Skeletal muscle satellite cell (primary cell): ENCODE data around the gene MRGPRF.
A peak's percentile ranks its signal among the peaks of the same experiment; 100 is the strongest.

Experiments
- H3K27me3 ChIP-seq: 2 replicates; pipeline ENCODE4 v1.7.0; 2013; ENCODE audit warnings: low read length; ENCODE audit not compliant: control insufficient read depth, insufficient read depth
- H3K36me3 ChIP-seq: 2 replicates; pipeline ENCODE4 v1.7.0; 2013; ENCODE audit warnings: mild to moderate bottlenecking, control low read depth, low read length; ENCODE audit not compliant: insufficient read depth
- H3K4me1 ChIP-seq: 2 replicates; pipeline ENCODE4 v1.7.0; 2013; ENCODE audit warnings: low read length; ENCODE audit not compliant: control insufficient read depth, insufficient read depth
- H3K4me2 ChIP-seq: 2 replicates; pipeline ENCODE4 v1.7.0; 2013; ENCODE audit warnings: mild to moderate bottlenecking, low read length
- H3K4me3 ChIP-seq: 2 replicates; pipeline ENCODE4 v1.7.0; 2013; ENCODE audit warnings: low read length
- H3K9ac ChIP-seq: 2 replicates; pipeline ENCODE4 v1.7.0; 2013; ENCODE audit warnings: mild to moderate bottlenecking, low read depth, low read length, moderate library complexity
- H3K9me3 ChIP-seq: replicated peaks from 2 replicates; pipeline ENCODE4 v1.7.0; 2013; ENCODE audit warnings: mild to moderate bottlenecking, control low read depth, low read length

Gene MRGPRF

GRCh38 chr11:69012092-69013008 is 696 bp downstream of the MRGPRF start:
- no peaks in the 10 kb centered on the region for H3K36me3 ChIP-seq
- H3K27me3 ChIP-seq: peaks cover 11% of the 10 kb centered on the region
- no peaks in the 10 kb centered on the region for H3K9me3 ChIP-seq
- peak overlapping the region; percentile 80 for H3K4me2 ChIP-seq
- H3K4me1 ChIP-seq: peaks cover 62% of the 10 kb centered on the region
- H3K4me3 ChIP-seq: peak overlapping the region; percentile 70
- H3K9ac ChIP-seq: peak overlapping the region; percentile 72

- peak overlapping the region; percentile 72 for H3K9ac ChIP-seq
These were observed 1.4 kb downstream of the MRGPRF start for GRCh38 chr11:69011624-69012091.

DNA sequence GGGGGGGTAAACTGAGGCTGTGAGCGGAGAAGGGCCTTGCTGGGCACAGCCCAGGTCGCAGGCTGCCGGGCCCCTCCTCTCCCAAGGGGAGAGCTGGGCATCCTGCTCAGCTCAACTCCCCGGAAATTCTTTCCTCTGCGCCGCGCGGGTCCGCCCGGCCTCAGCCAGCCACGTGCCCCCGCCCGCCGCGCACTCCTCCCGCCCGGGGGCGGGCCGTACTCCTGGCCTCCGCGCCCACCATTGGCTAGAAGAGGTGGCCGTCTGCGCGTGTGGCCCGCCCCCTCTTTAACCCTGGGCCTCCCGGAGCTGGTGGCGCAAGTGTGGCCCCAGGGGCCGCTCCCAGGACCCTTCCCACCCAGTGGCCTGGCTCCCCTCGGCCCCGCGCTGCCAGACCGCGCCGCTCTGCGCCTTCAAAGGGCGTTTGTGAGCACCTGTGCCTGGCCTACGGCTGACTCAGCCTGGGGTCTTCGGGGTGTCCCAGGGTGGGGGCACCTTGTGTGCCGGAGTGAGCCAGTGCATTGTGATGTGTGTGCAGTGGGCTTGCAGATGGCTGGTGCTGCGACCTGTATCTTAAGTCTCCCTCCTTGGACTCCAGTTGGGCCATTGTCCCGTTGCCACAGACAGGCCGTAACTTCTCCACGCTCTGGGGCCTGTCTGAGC is 2.0 kb downstream of the MRGPRF start:
- peak overlapping the region; percentile 70 for H3K4me3 ChIP-seq
- no peaks in the 10 kb centered on the region for H3K36me3 ChIP-seq
- peaks cover 4% of the 10 kb centered on the region for H3K27me3 ChIP-seq
- H3K9ac ChIP-seq: peak overlapping the region; percentile 66
- no peaks in the 10 kb centered on the region for H3K9me3 ChIP-seq
- peak overlapping the region; percentile 80 for H3K4me2 ChIP-seq
- H3K4me1 ChIP-seq: peaks cover 62% of the 10 kb centered on the region

More at GRCh38 chr11:69011624-69012091, 1.4 kb downstream of the MRGPRF start:
- H3K27me3 ChIP-seq: peaks cover 4% of the 10 kb centered on the region
- no peaks in the 10 kb centered on the region for H3K36me3 ChIP-seq
- peak overlapping the region; percentile 80 for H3K4me2 ChIP-seq
- H3K4me3 ChIP-seq: peak overlapping the region; percentile 70
- no peaks in the 10 kb centered on the region for H3K9me3 ChIP-seq
- peaks cover 62% of the 10 kb centered on the region for H3K4me1 ChIP-seq

DNA sequence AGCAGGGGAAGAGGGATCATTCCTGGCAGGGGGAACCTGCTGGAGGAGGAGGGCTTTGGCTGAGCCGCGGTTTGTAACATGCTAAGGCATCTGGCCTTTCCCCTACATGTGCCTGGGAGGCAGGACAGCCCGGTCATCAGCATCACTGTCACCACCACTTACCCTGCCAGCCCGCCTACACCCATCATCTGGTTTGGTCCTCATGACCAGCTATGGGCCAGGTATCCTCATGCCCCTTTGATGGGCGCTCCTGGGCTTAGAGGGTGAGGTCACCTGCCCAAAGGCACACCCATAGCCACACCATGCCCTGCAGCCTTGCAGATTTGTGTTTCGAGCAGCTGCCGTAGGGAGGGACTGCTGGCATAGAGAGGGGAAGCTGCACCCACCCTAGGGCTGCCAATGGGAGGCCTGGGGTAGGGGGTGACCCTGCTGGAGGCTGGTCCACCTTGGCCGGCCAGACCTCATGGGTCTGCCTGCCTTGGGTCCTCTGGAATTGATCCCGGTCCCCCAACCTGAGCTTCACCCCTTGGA is 2.6 kb downstream of the MRGPRF start:
- Histone ChIP-seq H3K9ac (peak overlapping the region; percentile 66), H3K4me2 (peak overlapping the region; percentile 80), H3K4me1 (peaks cover 62% of the 10 kb centered on the region), H3K9me3 (no peaks in the 10 kb centered on the region), H3K27me3 (peaks cover 1% of the 10 kb centered on the region), H3K4me3 (peak overlapping the region; percentile 51), H3K36me3 (no peaks in the 10 kb centered on the region)

DNA sequence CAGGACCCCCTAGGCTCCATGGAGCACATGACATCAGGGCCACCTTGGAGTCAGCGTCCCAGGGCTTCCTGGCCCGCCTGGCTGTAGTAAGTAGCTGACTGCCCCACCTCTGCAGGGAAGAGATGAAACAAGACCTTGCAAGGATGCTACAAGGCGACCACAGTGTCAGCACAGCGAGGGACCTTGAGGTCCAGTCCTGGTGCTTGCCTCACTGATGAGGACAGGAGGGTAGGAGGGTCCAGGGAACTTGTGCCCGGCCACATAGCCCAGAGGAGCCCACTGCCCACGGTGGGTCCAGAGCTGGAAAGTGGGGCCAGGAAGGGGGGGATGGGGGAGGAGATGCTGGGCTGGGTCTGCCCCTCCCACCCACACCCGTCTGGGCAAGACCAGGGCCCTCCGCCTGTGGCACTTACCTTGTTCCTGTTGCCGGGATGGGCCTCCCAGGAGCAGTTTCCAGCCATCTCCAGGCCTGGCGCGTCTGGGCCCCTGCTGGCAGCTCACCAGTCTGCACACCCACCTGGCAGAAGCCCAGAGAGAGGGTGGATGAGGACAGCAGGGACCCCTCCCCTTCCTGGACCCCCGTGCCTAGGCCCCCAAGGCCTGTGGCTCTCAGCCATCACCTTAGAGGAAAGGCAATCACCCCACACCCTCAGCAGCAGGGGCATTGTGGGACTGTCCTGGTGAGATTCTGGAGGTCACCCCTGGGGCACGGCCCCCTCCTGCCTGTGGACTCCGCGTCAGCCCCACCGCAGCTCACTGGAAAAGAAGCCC is 3.4 kb downstream of the MRGPRF start:
- no peaks in the 10 kb centered on the region for H3K27me3 ChIP-seq
- H3K9me3 ChIP-seq: no peaks in the 10 kb centered on the region
- peak overlapping the region; percentile 80 for H3K4me2 ChIP-seq
- H3K4me1 ChIP-seq: peaks cover 62% of the 10 kb centered on the region
- H3K36me3 ChIP-seq: no peaks in the 10 kb centered on the region
- no peak overlapping the region for H3K4me3 ChIP-seq
- no peak overlapping the region for H3K9ac ChIP-seq

DNA sequence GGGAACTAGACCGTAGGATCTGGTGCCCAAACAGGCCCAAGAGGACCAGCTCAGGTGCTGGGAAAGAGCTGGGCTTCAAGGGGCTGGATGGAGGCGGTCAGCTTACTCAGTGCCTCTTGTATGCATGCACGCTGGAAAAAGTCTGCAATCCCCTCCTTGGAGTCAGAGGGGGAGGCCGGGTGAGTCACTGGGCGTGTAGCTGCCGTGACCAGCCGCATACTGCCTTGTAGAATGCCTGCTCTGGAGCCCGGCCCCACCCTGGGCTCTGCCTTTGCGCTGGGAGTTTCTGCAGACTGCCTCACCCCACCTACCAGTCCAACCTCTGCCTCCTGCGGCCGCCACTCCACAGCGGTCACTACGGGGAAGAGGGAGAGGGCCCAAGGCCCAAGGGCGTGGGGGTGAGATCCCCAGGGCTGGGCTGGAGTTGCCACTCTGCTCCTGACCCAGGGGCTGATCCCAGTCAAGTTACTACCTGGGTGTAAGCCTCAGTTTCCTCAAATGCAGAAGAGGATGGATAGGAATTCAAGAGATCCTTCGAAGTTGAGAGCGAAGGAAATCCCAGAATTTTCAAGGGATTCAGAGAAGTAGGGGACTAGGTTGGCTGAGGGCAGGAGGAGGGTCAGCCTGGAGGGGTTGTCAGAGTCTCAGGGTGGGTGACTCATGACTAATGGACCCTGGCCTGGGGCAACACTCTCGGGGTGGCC is 4.2 kb downstream of the MRGPRF start:
- peak overlapping the region; percentile 49 for H3K9ac ChIP-seq
- peaks cover 62% of the 10 kb centered on the region for H3K4me1 ChIP-seq
- H3K36me3 ChIP-seq: no peaks in the 10 kb centered on the region
- H3K4me3 ChIP-seq: peak overlapping the region; percentile 31
- no peaks in the 10 kb centered on the region for H3K27me3 ChIP-seq
- H3K4me2 ChIP-seq: peak overlapping the region; percentile 63
- no peaks in the 10 kb centered on the region for H3K9me3 ChIP-seq

DNA sequence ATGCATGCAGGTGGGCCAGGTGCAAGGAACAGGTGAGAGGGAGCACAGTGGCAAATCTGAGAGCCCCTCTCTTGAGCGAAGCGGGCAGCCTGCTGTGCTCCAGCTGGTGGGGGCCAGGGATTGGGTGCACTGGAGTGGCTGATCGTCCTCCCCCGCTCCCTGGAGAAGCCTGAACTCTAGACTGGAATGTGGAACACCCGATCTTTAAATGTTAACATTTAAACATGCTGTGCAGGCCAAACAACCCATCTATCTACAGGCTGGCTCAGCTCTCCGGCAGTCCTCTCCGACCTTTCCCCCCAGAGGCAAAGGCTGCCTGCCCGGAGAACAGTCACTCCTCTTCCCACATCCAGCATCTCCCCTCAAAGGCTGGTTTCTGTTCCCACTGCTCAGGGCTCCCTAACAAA is 5.1 kb downstream of the MRGPRF start:
- Histone ChIP-seq H3K9ac (peak overlapping the region; percentile 16), H3K9me3 (no peaks in the 10 kb centered on the region), H3K36me3 (no peaks in the 10 kb centered on the region), H3K4me2 (peak overlapping the region; percentile 32), H3K4me3 (no peak overlapping the region), H3K4me1 (peaks cover 55% of the 10 kb centered on the region), H3K27me3 (no peaks in the 10 kb centered on the region)

DNA sequence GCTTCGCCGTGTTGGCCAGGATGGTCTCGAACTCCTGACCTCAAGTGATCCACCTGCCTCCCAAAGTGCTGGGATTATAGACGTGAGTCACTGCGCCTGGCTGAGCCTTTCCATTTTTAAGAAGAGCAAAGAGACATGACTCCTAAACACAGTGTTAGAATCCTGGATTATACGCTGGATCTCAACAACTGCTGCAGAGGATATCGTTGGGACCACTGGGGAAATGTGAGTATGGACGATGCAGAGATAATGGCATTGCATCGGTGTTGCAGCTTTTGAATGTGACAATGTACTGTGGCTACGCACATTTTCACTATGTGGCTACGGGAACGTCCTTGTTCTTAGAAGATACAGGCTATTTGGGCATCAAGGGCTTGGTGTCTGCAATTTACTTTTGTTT is 6.2 kb downstream of the MRGPRF start:
- Histone ChIP-seq H3K27me3 (no peaks in the 10 kb centered on the region), H3K36me3 (no peaks in the 10 kb centered on the region), H3K4me2 (no peak overlapping the region), H3K4me1 (peaks cover 51% of the 10 kb centered on the region), H3K9ac (no peak overlapping the region), H3K9me3 (no peaks in the 10 kb centered on the region), H3K4me3 (no peak overlapping the region)

DNA sequence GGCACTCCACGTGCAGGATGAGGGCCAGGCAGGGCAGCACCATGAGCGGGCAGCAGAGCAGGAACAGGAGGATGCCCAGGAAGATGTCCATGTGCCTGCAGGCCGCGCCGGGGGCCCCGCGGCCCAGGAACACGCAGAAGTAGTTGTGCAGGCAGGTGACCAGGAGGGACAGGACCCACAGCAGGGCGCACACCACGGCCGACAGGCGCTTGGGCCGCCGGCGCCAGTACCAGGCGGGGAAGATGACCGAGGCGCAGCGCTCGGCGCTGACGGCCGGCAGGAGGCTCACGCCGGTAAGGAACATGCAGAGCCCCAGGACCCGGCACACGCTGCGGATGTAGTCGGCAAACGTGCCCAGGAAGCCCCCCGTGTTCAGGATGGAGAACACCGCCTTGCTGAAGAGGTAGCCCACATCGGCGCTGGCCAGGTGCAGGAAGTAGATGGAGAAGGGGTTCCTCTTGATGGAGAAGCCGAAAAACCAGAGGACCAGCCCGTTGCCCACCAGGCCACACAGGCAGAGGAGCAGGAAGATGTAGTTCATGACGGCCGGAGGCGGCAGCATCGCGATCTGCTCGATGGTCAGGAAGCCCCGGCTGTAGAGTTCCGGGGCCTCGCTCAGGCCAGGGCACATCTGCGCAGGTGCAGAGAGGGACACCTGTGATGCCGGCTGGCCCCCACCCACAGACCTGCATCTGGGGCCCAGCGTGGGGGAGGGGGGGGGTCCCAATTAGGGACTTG is 7.2 kb downstream of the MRGPRF start:
- no peaks in the 10 kb centered on the region for H3K36me3 ChIP-seq
- no peaks in the 10 kb centered on the region for H3K27me3 ChIP-seq
- no peaks in the 10 kb centered on the region for H3K9me3 ChIP-seq
- peaks cover 50% of the 10 kb centered on the region for H3K4me1 ChIP-seq
- H3K9ac ChIP-seq: no peak overlapping the region
- H3K4me3 ChIP-seq: no peak overlapping the region
- H3K4me2 ChIP-seq: no peak overlapping the region

- Histone ChIP-seq H3K9ac (no peak overlapping the region), H3K4me2 (no peak overlapping the region), H3K27me3 (no peaks in the 10 kb centered on the region), H3K9me3 (no peaks in the 10 kb centered on the region), H3K36me3 (no peaks in the 10 kb centered on the region), H3K4me3 (no peak overlapping the region), H3K4me1 (peaks cover 49% of the 10 kb centered on the region)
These were observed 7.8 kb downstream of the MRGPRF start for GRCh38 chr11:69005183-69005630.
